ENCODE results near the gene FYB1. TPM values are rescaled to one million over a fixed set of nuclear protein-coding genes. Genes with fewer than 3 reads are reported as not detected.

The FYB1 gene
- total RNA-seq, 1 experiment from 2014 or later = 0.46 TPM

- Histone ChIP-seq H3K4me1 (ENCODE audit: control insufficient read depth, insufficient read depth, low read length) (no peaks in the 10 kb centered on the region), H3K4me3 (ENCODE audit: low read depth in 2 of 2, low read length in 2 of 2) (no peak overlapping the region), H3K27me3 (ENCODE audit: control insufficient read depth, insufficient read depth, low read length) (peaks cover 2% of the 10 kb centered on the region; the same call in 1 of the 2 replicates), H3K27ac (ENCODE audit: low read length) (no peak overlapping the region), H3K36me3 (ENCODE audit: control insufficient read depth, insufficient read depth, low read length) (no peaks in the 10 kb centered on the region), H3K9me3 (ENCODE audit: control insufficient read depth, insufficient read depth, low read depth, low read length) (no peaks in the 10 kb centered on the region)
- DNase-seq (ENCODE audit: low read depth, low spot score) (no peak), ATAC-seq (no peak)
- in situ Hi-C loops (cut with HindIII; ENCODE audit: low pct_unique_long_range_greater_than_20kb, low sequenced_read_pairs) (no loop called here), intact Hi-C loops (cut with micrococcal nuclease; ENCODE audit: unreplicated experiment) (no loop called here)
- ChIA-PET CTCF (interaction anchor here (0.5 kb wide), 1 partner anchor 127 kb away, joined by 6 read pairs; no protein-coding TSS in a partner anchor), POLR2A (interaction anchor here (0.5 kb wide), 1 partner anchor 881 kb away, joined by 3 read pairs; no protein-coding TSS in a partner anchor)
- TF ChIP-seq POLR2AphosphoS5 (IDR thresholded peaks at IDR 0.05; ENCODE audit: low read depth, low read length) (no peak), CTCF (IDR thresholded peaks at IDR 0.05) (no peak), REST (IDR thresholded peaks at IDR 0.05; ENCODE audit: insufficient read depth in 1 of 2, low read depth in 2 of 2, low read length in 1 of 2) (no peak), TCF7L2 (IDR thresholded peaks at IDR 0.05; ENCODE audit: low read depth, low read length) (no peak), SIN3A (IDR thresholded peaks at IDR 0.05; ENCODE audit: borderline replicate concordance, insufficient read depth, low read depth, low read length) (no peak)
- no TSS peak for BruUV-seq (replicated peaks)
Measured at GRCh38 chr5:39202597-39203274, 16.6 kb downstream of the FYB1 start.

- Histone ChIP-seq H3K36me3 (ENCODE audit: control insufficient read depth, insufficient read depth, low read length) (no peaks in the 10 kb centered on the region), H3K4me3 (ENCODE audit: low read depth in 2 of 2, low read length in 2 of 2) (no peak overlapping the region), H3K27ac (ENCODE audit: low read length) (no peak overlapping the region), H3K27me3 (ENCODE audit: control insufficient read depth, insufficient read depth, low read length) (peaks cover 3% of the 10 kb centered on the region; the same call in 1 of the 2 replicates), H3K4me1 (ENCODE audit: control insufficient read depth, insufficient read depth, low read length) (no peaks in the 10 kb centered on the region), H3K9me3 (ENCODE audit: control insufficient read depth, insufficient read depth, low read depth, low read length) (no peaks in the 10 kb centered on the region)
- BruUV-seq (replicated peaks) = no TSS peak
- ChIA-PET POLR2A (interaction anchor here (0.5 kb wide), 1 partner anchor 881 kb away, joined by 3 read pairs; no protein-coding TSS in a partner anchor), CTCF (no interaction called here)
- intact Hi-C loops (cut with micrococcal nuclease; ENCODE audit: unreplicated experiment) = no loop called here
- TF ChIP-seq REST (IDR thresholded peaks at IDR 0.05; ENCODE audit: insufficient read depth in 1 of 2, low read depth in 2 of 2, low read length in 1 of 2) (no peak), CTCF (IDR thresholded peaks at IDR 0.05) (no peak), POLR2AphosphoS5 (IDR thresholded peaks at IDR 0.05; ENCODE audit: low read depth, low read length) (no peak), SIN3A (IDR thresholded peaks at IDR 0.05; ENCODE audit: borderline replicate concordance, insufficient read depth, low read depth, low read length) (no peak), TCF7L2 (IDR thresholded peaks at IDR 0.05; ENCODE audit: low read depth, low read length) (no peak)
- ATAC-seq (no peak), DNase-seq (ENCODE audit: low read depth, low spot score) (no peak)
- in situ Hi-C loops (cut with HindIII; ENCODE audit: low pct_unique_long_range_greater_than_20kb, low sequenced_read_pairs) = no loop called here
Measured at GRCh38 chr5:39201781-39202596, 17.4 kb downstream of the FYB1 start.

Data from Panc1 (cell line).